SU-DHL-6 (cell line): ENCODE results near the gene FIGNL2.

Source experiments
- H2AFZ ChIP-seq: fragments of 200-600 bp; sonication (generic); 2 replicates; pipeline ENCODE4 v1.6.1; 2014; ENCODE audit warnings: low read depth, mild to moderate bottlenecking, moderate library complexity, mixed read lengths, antibody characterized with exemption, low read length; ENCODE audit not compliant: severe bottlenecking
- H3F3A ChIP-seq: fragments of 200-600 bp; shearing (Covaris generic); 2 replicates; pipeline ENCODE4 v1.6.0; 2016; ENCODE audit warnings: antibody characterized with exemption, mild to moderate bottlenecking; ENCODE audit not compliant: insufficient read depth
- H3K27ac ChIP-seq: fragments of 200-600 bp; sonication (generic); 2 replicates; pipeline ENCODE4 v1.5.1; 2016; ENCODE audit warnings: low read depth, mild to moderate bottlenecking, low read length, moderate library complexity, mixed read lengths
- H3K27me3 ChIP-seq: fragments of 200-600 bp; sonication (generic), shearing (Covaris generic); 2 replicates; pipeline ENCODE4 v1.6.0; 2014; ENCODE audit warnings: mild to moderate bottlenecking, low read length
- H3K36me3 ChIP-seq: fragments of 200-600 bp; sonication (generic); 2 replicates; pipeline ENCODE4 v1.6.1; 2014; ENCODE audit warnings: mild to moderate bottlenecking, low read length, mixed read lengths
- H3K4me2 ChIP-seq: fragments of 300-600, 200-600 bp; shearing (Covaris generic), sonication (generic); 2 replicates; pipeline ENCODE4 v1.6.0; 2014; ENCODE audit warnings: low read length, low read depth, mild to moderate bottlenecking; ENCODE audit not compliant: poor library complexity, severe bottlenecking
- H3K4me3 ChIP-seq: fragments of 200-600 bp; sonication (generic); 2 replicates; pipeline ENCODE4 v1.5.1; 2014; ENCODE audit warnings: antibody characterized with exemption, low read length, mild to moderate bottlenecking, mixed read lengths; ENCODE audit not compliant: insufficient read depth, poor library complexity, severe bottlenecking
- H3K79me2 ChIP-seq: fragments of 200-600 bp; sonication (generic); 2 replicates; pipeline ENCODE4 v1.6.1; 2014; ENCODE audit warnings: mild to moderate bottlenecking, low read length, moderate library complexity; ENCODE audit not compliant: insufficient read depth
- H3K9ac ChIP-seq: fragments of 200-600 bp; sonication (generic); 2 replicates; pipeline ENCODE4 v1.7.0; 2014; ENCODE audit warnings: mild to moderate bottlenecking, low read length
- H3K9me2 ChIP-seq: fragments of 200-600 bp; sonication (generic); replicated peaks from 2 replicates; pipeline ENCODE4 v1.6.1; 2014; ENCODE audit warnings: low read length; ENCODE audit not compliant: insufficient read depth
- H3K9me3 ChIP-seq: fragments of 200-600 bp; sonication (generic); 2 replicates; pipeline ENCODE4 v1.6.1; 2014; ENCODE audit warnings: low read length, mixed read lengths; ENCODE audit not compliant: insufficient read depth
- H4K20me1 ChIP-seq: fragments of 200-600 bp; sonication (generic); 2 replicates; pipeline ENCODE4 v1.6.1; 2014; ENCODE audit warnings: low read depth, mild to moderate bottlenecking, antibody characterized with exemption, low read length, moderate library complexity, mixed read lengths
- EZH2phosphoT487 ChIP-seq: fragments of 200-600 bp; sonication (generic), shearing (Covaris generic); conservative IDR thresholded peaks from 2 replicates; pipeline ENCODE4 v1.6.1; 2018; ENCODE audit warnings: mild to moderate bottlenecking, antibody characterized with exemption, low read length, moderate library complexity, mixed read lengths
- TF ChIP-seq, protein P1 (sequence below): fragments of 200-600 bp; sonication (generic); IDR thresholded peaks from one replicate; pipeline ENCODE4 v1.5.1; 2017; ENCODE audit warnings: antibody characterized with exemption, mild to moderate bottlenecking, low read length, moderate library complexity; ENCODE audit not compliant: insufficient read depth, poor library complexity, severe bottlenecking

Gene FIGNL2, protein sequence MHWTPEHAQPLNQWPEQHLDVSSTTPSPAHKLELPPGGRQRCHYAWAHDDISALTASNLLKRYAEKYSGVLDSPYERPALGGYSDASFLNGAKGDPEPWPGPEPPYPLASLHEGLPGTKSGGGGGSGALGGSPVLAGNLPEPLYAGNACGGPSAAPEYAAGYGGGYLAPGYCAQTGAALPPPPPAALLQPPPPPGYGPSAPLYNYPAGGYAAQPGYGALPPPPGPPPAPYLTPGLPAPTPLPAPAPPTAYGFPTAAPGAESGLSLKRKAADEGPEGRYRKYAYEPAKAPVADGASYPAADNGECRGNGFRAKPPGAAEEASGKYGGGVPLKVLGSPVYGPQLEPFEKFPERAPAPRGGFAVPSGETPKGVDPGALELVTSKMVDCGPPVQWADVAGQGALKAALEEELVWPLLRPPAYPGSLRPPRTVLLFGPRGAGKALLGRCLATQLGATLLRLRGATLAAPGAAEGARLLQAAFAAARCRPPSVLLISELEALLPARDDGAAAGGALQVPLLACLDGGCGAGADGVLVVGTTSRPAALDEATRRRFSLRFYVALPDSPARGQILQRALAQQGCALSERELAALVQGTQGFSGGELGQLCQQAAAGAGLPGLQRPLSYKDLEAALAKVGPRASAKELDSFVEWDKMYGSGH

DNA sequence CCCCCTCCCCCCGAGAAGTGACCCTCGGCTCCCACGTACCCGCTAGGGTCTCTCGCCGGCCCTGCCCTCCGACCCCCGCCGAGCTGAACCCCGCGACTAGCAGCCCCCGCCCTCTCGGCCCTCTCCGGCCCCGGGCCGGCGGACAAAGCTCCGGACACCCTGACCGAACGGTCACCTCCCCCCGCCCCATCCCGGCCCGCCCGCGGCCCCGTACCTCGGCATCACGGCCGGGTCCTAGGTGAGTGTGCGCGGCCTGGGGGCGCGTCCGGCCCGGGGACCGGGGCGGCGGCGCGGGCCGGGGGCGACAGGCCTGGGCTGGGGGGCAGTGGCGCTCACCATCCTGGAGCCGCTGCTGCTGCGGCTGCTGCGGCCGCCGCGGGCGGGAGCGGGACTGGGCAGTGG, at the start of gene FIGNL2:
FIGNL2 (minus strand) TSS at position 393 of the 402 bp plus-strand sequence. CDS start 26,305 bp downstream, outside the sequence.
- TF ChIP-seq EZH2phosphoT487: no peak
- TF ChIP-seq, protein P1, sequence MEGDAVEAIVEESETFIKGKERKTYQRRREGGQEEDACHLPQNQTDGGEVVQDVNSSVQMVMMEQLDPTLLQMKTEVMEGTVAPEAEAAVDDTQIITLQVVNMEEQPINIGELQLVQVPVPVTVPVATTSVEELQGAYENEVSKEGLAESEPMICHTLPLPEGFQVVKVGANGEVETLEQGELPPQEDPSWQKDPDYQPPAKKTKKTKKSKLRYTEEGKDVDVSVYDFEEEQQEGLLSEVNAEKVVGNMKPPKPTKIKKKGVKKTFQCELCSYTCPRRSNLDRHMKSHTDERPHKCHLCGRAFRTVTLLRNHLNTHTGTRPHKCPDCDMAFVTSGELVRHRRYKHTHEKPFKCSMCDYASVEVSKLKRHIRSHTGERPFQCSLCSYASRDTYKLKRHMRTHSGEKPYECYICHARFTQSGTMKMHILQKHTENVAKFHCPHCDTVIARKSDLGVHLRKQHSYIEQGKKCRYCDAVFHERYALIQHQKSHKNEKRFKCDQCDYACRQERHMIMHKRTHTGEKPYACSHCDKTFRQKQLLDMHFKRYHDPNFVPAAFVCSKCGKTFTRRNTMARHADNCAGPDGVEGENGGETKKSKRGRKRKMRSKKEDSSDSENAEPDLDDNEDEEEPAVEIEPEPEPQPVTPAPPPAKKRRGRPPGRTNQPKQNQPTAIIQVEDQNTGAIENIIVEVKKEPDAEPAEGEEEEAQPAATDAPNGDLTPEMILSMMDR: no peak
- Histone ChIP-seq H3K9me2 (no peaks in the 10 kb centered on the region), H3K4me3 (no peak within 1 kb of the TSS), H3K36me3 (no peaks in the 10 kb centered on the region), H3K79me2 (no peaks in the 10 kb centered on the region), H3K27me3 (no peaks in the 10 kb centered on the region), H3F3A (no peaks in the 10 kb centered on the region), H3K9me3 (no peaks in the 10 kb centered on the region), H2AFZ (no peak within 1 kb of the TSS), H3K4me2 (no peak within 1 kb of the TSS), H3K27ac (no peak within 1 kb of the TSS), H3K9ac (no peak within 1 kb of the TSS), H4K20me1 (no peaks in the 10 kb centered on the region)

DNA sequence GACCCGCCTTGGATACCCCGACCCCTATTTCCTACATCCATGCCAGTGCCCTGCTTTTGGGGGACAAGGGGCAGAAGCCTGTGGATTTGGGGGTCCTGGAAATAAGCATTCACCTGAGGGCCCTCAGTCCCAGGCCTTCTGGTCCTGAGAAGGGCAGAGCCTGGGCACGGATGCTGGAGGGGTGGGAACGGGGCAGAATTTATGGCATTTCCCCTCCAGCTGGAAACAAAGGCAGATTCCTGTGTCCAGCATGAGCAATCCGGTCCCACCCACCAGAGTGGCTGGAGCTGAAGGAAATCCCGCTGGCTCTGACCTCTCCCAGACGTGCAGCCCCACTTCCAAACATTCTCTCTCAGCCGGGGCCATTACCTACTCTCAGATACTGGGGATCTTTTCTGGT, 48.7 kb upstream of the FIGNL2 start:
- no peaks in the 10 kb centered on the region for H3K79me2 ChIP-seq
- H3K36me3 ChIP-seq: no peaks in the 10 kb centered on the region
- H3K4me2 ChIP-seq: no peak overlapping the region
- no peaks in the 10 kb centered on the region for H4K20me1 ChIP-seq
- no peak overlapping the region for H3K9ac ChIP-seq
- H3K9me3 ChIP-seq: no peaks in the 10 kb centered on the region
- TF ChIP-seq, protein P1: no peak
- TF ChIP-seq EZH2phosphoT487: no peak
- no peaks in the 10 kb centered on the region for H3K27me3 ChIP-seq
- no peaks in the 10 kb centered on the region for H3F3A ChIP-seq
- no peak overlapping the region for H3K4me3 ChIP-seq
- H3K27ac ChIP-seq: no peak overlapping the region
- H2AFZ ChIP-seq: no peak overlapping the region
- no peaks in the 10 kb centered on the region for H3K9me2 ChIP-seq

DNA sequence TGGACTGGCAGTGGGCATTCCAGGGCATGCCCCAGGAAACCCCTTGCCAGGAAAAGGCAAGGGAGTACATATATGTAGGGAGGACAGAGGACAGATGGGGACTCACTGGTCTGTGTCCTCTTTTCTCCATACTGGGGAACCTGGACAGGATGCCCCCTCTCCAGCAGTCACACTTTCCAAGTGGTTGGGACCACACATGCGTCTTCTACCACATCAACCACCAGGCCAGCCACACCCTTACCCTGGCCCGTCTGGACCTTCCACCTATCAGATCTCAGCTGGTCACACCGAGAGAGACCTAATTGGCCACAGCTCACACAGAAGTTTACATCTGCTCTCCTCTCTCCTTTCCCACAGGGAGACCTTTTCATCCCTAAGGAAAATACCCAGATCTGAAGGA, 47.7 kb upstream of the FIGNL2 start:
- Histone ChIP-seq H3K36me3 (no peaks in the 10 kb centered on the region), H3K4me3 (no peak overlapping the region), H2AFZ (no peak overlapping the region), H3K9me3 (no peaks in the 10 kb centered on the region), H3F3A (no peaks in the 10 kb centered on the region), H4K20me1 (no peaks in the 10 kb centered on the region), H3K4me2 (no peak overlapping the region), H3K9me2 (no peaks in the 10 kb centered on the region), H3K9ac (no peak overlapping the region), H3K27ac (no peak overlapping the region), H3K27me3 (no peaks in the 10 kb centered on the region), H3K79me2 (no peaks in the 10 kb centered on the region)
- TF ChIP-seq, protein P1: no peak
- no peak for TF ChIP-seq EZH2phosphoT487
